Gastrocnemius medialis (tissue), 4 donors: ENCODE measurements around the gene SPATA46.

ENCODE experiments used
- POLR2A ChIP-seq, 2 donors: fragments of 450-650 bp; IDR thresholded peaks; one replicate each; pipeline ENCODE4 v1.6.1; 2017; ENCODE audit warnings: antibody characterized with exemption in 2 of 2, mild to moderate bottlenecking in 2 of 2, moderate library complexity in 2 of 2
- TF ChIP-seq, protein P1 (sequence below), 5 experiments: fragments of 450-650 bp in 3 of 5; fragments of 200-600 bp in 2 of 5; sonication (generic) in 2 of 5; IDR thresholded peaks in 4 of 5; conservative IDR thresholded peaks in 1 of 5; 1 replicate in 4 of 5; 2 replicates in 1 of 5; pipeline ENCODE4 v1.5.1; 2016 to 2019; ENCODE audit warnings: antibody characterized with exemption in 5 of 5, mild to moderate bottlenecking in 3 of 5, moderate library complexity in 3 of 5

DNA sequence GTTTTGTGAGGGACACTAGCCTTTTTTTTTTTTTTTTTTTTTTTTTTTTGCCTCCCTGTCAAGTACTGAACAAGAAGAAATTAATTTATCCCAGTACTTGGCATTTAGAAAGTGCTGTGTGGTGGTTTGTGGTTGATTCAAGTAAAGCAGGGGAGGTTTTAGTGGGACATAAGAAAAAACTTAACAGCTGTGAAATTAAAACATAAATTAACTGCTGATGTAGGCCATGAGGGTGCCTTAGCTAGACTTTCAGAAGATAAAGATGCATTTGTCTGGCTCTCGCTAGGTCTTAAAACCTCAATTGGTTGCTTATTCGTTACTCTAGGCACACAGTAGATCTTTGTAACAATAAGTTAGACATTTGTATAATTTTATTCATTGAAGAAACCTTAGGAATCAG is 52.3 kb downstream of the SPATA46 start:
- TF ChIP-seq, protein P1, sequence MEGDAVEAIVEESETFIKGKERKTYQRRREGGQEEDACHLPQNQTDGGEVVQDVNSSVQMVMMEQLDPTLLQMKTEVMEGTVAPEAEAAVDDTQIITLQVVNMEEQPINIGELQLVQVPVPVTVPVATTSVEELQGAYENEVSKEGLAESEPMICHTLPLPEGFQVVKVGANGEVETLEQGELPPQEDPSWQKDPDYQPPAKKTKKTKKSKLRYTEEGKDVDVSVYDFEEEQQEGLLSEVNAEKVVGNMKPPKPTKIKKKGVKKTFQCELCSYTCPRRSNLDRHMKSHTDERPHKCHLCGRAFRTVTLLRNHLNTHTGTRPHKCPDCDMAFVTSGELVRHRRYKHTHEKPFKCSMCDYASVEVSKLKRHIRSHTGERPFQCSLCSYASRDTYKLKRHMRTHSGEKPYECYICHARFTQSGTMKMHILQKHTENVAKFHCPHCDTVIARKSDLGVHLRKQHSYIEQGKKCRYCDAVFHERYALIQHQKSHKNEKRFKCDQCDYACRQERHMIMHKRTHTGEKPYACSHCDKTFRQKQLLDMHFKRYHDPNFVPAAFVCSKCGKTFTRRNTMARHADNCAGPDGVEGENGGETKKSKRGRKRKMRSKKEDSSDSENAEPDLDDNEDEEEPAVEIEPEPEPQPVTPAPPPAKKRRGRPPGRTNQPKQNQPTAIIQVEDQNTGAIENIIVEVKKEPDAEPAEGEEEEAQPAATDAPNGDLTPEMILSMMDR (IDR thresholded peaks at IDR 0.05 in 4 of 5, conservative IDR thresholded peaks at IDR 0.05 in 1 of 5): no peak
- no peak for TF ChIP-seq POLR2A (IDR thresholded peaks at IDR 0.05)
